ENCODE results near the gene TMEM250.
"Not testable (repeated sequence)": the region's sequence is repeated elsewhere in the genome, so short reads cannot be mapped to it uniquely, and the experiment has no call there.

Gene TMEM250

GRCh38 chr9:136110082-136111061 is 8.3 kb downstream of the TMEM250 start:
- DNase-seq: peak; percentile 54

DNA sequence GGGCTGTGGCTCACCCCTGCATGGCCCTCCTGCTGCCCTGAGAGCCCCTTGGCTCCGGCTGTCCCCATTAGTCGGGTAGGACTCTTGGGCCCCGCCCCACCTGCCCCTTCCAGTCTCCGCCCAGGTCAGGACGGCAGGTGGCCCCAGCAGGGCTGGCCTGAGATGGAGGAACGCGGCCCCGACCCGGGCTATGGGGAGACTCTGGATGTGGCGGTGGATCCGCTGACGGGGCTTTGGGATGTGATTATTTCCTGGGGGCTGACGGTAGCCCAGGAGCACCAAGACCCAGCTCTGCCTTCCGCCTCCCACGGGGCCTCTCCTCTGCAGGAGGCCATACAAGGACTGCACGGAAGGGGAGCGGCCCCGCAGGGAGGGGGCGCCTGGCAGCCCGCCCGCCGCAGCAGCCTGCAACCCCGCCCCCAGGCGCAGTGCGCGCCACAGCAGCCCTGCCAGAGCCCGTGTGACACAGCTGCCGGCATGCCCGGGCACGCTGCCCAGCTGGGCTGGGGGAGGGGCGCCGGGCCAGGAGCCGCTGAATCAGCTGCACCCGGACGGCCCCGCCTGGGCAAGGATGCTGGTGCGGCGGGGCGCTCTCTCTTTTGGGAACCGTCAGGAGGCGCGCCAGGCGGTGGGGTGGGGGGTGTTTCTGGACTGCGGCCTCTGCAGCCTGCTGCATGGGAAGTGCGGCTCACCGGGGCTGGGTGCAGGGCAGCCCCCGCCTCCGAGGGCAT is 9.2 kb downstream of the TMEM250 start:
- DNase-seq: peak; percentile 92

DNA sequence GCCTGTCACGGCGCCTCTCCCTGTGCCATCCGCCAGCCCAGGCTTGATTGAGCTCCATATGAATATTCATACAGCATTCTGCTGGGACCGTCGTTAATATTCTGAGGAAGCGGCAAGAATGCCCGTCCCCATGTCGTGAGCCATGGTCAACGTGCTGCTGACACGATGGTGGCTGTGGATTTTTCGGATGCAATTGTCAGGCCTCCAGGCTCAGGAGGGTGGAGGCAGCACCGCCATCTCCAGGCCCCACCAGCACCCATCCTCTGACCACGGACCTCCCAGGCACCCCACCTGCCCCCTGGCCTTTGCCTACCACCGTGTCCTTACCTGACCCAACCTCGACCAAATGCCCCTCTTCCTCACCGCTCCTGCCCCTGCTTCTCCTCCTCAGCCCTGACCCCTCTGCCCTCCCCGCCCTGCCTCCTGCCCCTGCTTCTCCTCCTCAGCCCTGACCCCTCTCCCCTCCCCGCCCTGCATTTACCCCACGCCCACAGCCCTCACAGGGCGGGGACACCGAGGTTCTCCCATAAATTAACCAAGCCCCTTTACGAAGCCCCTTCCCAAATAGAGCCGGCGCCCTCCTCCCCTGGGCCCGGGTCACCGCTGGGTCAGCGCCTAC is 9.9 kb downstream of the TMEM250 start:
- no peak for DNase-seq

DNA sequence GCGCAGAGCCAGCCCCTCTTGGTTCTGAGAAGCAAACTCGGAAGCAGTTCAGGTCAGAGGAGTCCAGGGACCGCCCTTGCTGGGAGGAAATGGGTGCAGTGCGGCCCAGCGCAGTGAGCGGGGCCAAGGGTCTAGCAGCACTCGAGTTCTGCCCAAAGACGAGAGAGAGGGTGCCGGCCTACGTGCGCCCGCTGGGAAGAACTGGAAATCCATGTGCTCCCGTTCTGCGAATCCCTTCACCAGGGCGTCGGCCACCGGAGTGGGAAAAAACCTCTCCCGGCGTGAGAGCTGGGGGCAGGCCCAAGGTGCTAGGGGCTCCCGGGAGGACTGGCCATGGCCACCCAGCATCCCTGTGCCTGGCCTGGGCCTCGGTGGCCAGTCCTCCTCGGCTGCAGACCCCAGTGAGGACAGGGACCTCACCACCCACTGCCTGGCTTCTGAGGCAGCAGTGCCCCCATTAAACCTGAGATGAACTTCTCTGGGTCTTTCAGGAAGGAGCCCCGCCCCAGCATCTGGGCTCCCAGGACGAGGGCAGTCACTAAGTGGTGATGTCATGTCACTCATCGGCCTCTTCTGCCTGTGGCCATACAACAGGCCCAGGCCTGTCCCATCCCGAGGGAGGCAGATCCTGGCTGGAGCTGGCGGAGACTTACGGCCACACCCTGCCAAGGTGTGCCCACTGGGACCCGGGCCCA is 10.6 kb downstream of the TMEM250 start:
- no peak for DNase-seq

GRCh38 chr9:136107155-136107952 is 11.3 kb downstream of the TMEM250 start:
- peak; percentile 28 for DNase-seq

DNA sequence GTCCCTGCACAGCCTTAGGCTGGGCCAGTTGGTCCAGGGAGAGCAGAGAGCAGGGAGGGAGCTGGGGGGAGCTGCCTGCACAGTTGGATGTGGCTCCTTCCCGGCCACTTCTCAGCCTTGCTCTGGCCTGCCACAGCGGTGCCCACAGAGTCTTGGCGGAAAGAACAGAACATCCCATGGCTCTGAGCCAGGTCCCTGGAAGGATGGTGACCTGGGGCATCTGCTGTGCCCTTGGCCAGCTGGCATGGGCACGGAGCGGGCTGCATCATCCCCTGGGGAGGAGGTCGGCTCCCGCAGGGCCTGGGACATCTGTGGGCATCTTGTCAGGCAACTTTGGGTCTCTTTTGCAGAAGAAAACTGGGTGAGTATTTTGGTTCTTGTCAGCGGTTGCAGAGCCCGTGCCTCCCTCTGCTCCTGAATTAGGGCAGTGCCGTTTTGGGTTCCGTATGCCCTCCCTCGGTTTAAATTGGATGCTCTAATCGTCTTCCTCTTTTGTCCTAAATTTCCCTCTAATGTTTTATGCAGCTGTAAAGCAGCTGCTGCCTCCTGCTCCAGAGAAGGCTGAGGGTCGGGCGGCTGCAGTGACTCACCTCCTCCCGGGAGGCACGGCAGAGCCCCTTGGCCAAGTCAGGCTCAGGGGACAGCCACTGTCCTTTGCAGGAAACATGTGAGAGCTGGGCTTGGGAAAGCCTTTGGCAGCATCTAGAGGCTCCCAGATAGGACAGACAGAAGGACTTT is 13.1 kb downstream of the TMEM250 start:
- no peak for DNase-seq

GRCh38 chr9:136104916-136105315 is 13.8 kb downstream of the TMEM250 start:
- no peak for DNase-seq

DNA sequence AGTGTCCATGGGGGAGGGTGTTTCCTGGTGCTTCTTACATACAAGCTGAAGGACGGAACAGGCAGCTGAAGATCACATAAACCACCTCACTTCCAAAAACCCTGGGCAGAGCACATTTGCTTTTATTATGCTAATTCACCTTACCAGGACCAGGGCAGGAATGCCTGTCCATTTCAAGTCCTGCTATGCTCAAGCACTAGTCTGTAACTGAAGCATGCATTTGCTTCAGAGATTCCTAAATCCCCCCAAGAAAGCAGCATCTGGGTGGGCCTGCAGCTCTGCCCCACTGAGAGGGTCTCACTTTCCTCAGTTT is 14.2 kb downstream of the TMEM250 start:
- no peak for DNase-seq

- DNase-seq: no peak
Observed at GRCh38 chr9:136103651-136104487, 14.8 kb downstream of the TMEM250 start.

DNA sequence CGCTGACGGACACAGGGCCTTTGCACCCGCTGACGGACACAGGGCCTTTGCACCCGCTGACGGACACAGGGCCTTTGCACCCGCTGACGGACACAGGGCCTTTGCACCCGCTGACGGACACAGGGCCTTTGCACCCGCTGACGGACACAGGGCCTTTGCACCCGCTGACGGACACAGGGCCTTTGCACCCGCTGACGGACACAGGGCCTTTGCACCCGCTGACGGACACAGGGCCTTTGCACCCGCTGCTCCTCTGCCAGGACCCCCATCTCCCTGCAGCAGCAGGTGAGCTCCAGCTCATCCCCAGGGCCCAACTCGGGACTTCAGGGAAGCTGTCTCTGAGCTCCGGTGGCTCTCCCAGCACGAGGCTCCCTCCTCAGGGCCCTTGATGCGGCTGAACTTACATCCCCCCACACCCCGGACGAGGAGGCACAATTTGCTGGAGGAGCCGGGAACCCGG is 17.0 kb downstream of the TMEM250 start:
- not testable (repeated sequence) for DNase-seq

- no peak for DNase-seq
Observed at GRCh38 chr9:136100700-136101614, 17.7 kb downstream of the TMEM250 start.

- no peak for DNase-seq
Observed at GRCh38 chr9:136099542-136099941, 19.1 kb downstream of the TMEM250 start.

- DNase-seq: no peak
Observed at GRCh38 chr9:136098844-136099243, 19.8 kb downstream of the TMEM250 start.

GRCh38 chr9:136098210-136098609 is 20.5 kb downstream of the TMEM250 start:
- no peak for DNase-seq

- no peak for DNase-seq
Observed at GRCh38 chr9:136096505-136097001, 22.1 kb downstream of the TMEM250 start.

- DNase-seq: peak; percentile 43
Observed at GRCh38 chr9:136095070-136096058, 23.3 kb downstream of the TMEM250 start, which contains the start of gene NACC2. Gene NACC2, minus strand, starts transcription at chr9:136095289. Its CDS starts 44,768 bp downstream, at chr9:136050521.

Measured in activated naive CD4-positive, alpha-beta T cell treated with Interleukin-2 at 50 U/mL for 16 hours (primary cell).